ENCODE results near the gene EEFSEC. TPM values are rescaled to one million over a fixed set of nuclear protein-coding genes. Genes with fewer than 3 reads are reported as not detected.

Gene EEFSEC
- total RNA-seq, 1 donor from 2014 or later = 23.4 TPM

DNA sequence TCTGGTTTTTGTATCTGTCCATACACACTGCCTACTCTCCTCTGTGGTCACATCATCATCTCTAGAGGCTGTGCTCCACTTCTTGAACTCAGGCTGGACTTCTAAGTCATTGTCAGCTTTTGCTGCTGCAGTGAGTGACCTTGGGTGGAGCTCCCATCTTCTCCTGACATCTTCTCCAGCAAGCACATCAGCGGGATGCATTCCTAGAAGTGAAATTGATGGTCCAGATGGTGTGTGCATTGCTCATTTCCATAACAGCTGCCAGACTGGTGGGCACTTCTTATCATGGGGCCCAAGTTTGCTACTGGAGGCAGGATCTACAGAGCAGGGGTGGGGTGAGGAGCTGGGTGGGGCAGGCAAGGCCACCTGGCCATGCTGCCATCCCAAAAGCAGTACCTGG is 203.5 kb downstream of the EEFSEC start:
- no peak overlapping the region for H3K4me3 Mint-ChIP-seq
- no peak for DNase-seq (ENCODE audit: low read depth, low spot score)
- H3K4me1 Mint-ChIP-seq = peaks cover 8% of the 10 kb centered on the region
- no peaks in the 10 kb centered on the region for H3K27me3 Mint-ChIP-seq (ENCODE audit: low read depth)
- no peak overlapping the region for H3K27ac Mint-ChIP-seq (ENCODE audit: unreplicated experiment)
- TF ChIP-seq, protein P1, sequence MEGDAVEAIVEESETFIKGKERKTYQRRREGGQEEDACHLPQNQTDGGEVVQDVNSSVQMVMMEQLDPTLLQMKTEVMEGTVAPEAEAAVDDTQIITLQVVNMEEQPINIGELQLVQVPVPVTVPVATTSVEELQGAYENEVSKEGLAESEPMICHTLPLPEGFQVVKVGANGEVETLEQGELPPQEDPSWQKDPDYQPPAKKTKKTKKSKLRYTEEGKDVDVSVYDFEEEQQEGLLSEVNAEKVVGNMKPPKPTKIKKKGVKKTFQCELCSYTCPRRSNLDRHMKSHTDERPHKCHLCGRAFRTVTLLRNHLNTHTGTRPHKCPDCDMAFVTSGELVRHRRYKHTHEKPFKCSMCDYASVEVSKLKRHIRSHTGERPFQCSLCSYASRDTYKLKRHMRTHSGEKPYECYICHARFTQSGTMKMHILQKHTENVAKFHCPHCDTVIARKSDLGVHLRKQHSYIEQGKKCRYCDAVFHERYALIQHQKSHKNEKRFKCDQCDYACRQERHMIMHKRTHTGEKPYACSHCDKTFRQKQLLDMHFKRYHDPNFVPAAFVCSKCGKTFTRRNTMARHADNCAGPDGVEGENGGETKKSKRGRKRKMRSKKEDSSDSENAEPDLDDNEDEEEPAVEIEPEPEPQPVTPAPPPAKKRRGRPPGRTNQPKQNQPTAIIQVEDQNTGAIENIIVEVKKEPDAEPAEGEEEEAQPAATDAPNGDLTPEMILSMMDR (conservative IDR thresholded peaks at IDR 0.05) = no peak
- H3K9me3 Mint-ChIP-seq = no peaks in the 10 kb centered on the region
- no peaks in the 10 kb centered on the region for H3K36me3 Mint-ChIP-seq (ENCODE audit: low read depth)

DNA sequence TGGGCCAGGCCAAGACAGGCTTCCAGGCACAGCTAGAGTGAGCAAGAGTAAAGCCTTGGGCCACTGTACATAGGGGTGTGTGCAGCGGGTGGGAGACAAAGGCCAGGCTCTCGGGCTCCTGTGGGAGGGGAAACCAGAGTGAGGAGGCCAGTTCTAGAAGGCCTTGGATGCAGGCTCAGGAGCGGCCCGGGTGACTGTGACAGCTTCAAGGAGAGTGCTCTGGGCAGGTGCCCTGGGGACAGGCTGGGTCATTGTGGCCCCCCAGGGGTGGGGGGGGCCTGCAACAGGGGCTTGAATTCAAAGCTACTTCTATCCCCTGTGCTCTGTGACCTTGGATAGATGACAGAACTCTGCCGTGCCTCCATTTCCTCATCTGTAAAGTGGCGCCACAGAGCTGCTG is 204.3 kb downstream of the EEFSEC start:
- Mint-ChIP-seq H3K27me3 (ENCODE audit: low read depth) (no peaks in the 10 kb centered on the region), H3K4me1 (peaks cover 8% of the 10 kb centered on the region), H3K9me3 (no peaks in the 10 kb centered on the region), H3K36me3 (ENCODE audit: low read depth) (no peaks in the 10 kb centered on the region), H3K27ac (ENCODE audit: unreplicated experiment) (no peak overlapping the region), H3K4me3 (no peak overlapping the region)
- no peak for DNase-seq (ENCODE audit: low read depth, low spot score)
- TF ChIP-seq, protein P1 (conservative IDR thresholded peaks at IDR 0.05) = no peak

DNA sequence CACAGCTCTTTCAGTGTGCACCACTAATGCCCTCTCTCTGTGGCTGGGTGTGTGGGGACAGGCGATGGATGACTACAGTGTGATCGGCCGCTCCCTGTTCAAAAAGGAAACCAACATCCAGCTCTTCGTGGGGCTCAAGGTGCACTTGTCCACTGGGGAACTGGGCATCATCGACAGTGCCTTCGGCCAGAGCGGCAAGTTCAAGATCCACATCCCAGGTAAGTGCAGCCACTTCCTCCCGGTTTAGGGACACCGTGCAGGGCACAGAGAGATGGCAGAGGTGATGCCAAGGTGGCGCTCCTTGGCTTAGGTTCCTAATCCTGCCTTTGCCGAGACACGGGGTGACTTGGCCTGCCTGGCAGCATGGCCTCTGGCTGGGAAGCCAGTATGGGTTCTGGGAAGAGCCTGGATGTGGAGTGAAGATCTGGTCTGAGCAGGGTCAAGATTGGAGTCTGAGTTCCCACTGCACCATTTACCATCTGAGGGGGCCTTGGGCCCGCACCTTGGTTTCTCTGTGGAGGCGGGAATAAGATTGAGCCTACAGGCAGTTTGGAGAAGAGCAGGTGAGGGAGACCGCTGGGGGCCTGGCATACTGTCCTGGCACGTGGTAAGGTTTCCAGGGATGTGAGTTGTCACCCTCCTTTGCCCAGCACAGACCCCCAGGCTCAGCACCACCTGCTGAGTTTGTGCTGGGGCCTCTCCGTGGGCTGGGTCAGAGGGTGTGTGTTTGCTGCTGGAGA is 205.0 kb downstream of the EEFSEC start:
- Mint-ChIP-seq H3K9me3 (no peaks in the 10 kb centered on the region), H3K36me3 (ENCODE audit: low read depth) (no peaks in the 10 kb centered on the region), H3K4me3 (no peak overlapping the region), H3K27ac (ENCODE audit: unreplicated experiment) (peak overlapping the region; percentile 36), H3K4me1 (peaks cover 8% of the 10 kb centered on the region), H3K27me3 (ENCODE audit: low read depth) (no peaks in the 10 kb centered on the region)
- TF ChIP-seq, protein P1 (conservative IDR thresholded peaks at IDR 0.05) = no peak
- no peak for DNase-seq (ENCODE audit: low read depth, low spot score)

DNA sequence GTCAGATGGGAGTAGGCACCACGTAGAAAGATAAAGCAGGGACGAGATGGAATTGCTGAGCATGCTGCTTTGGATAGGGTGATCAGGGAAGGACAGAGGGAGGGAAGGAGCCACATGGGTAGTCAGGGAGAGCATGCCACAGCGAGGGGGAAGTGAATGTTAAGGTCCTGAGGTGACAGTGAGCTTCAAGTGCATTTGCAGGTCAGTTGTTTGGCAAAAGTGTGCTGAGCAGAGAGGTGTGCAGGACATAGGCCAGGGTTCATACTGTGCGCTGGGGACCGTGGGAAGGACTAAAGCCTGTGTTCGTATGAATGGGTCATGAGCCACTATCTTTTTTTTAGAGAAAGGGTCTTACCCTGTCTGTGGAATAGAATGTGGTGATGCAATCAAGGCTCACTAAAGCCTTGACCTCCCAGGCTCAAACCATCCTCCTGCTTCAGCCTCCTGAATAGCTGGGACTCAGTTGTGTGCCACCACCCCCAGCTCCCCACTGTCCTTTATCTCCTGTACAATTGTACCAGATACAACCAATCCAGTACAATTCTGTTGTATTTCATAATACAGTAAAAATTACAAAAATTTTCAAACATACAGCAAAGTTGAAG is 205.9 kb downstream of the EEFSEC start:
- no peak overlapping the region for H3K4me3 Mint-ChIP-seq
- no peaks in the 10 kb centered on the region for H3K9me3 Mint-ChIP-seq

DNA sequence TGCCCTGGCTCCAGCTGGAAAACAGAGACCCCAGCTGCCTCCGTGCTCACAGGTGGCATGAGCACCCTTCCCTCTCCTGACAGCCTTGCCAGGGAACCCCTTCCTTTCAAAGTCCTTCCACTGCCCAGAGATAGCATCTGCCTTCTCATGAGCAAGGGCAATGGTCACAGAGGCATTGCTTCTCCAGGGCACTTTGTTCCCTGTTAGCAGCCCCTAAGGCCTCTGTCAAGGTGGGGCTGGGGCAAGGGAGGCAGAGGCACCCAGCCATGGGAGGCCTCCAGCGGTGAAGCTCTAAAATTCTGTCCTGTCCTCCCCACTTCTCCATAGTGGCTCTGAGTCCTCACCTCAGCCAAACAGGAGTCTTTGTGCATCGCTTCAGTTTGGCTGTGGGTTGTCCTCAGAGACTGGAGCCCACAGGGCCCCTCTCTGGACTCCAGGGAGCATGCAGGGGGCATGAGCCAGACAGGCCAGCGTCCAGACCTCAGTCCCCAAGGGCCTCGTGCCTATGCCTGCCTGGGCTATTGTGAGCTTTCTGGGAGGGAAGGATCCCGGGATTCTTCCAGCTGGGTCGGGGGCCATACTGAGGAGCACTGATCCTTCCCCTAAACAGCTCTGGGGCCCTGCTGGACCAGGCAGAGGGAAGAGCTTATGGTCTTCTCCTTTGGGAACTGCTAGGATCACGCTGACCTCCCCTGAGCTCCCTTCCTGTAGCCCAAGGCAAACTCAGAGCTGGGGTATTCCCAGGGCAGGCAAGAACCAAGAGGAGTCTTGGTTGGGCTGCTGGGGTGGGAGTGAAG is 206.8 kb downstream of the EEFSEC start:
- Mint-ChIP-seq H3K36me3 (ENCODE audit: low read depth) (no peaks in the 10 kb centered on the region), H3K4me3 (no peak overlapping the region), H3K27me3 (ENCODE audit: low read depth) (no peaks in the 10 kb centered on the region), H3K4me1 (no peaks in the 10 kb centered on the region), H3K27ac (ENCODE audit: unreplicated experiment) (no peak overlapping the region), H3K9me3 (no peaks in the 10 kb centered on the region)
- TF ChIP-seq, protein P1 (conservative IDR thresholded peaks at IDR 0.05) = no peak
- no peak for DNase-seq (ENCODE audit: low read depth, low spot score)

More for the DNA sequence above, 205.9 kb downstream of the EEFSEC start:
- H3K36me3 Mint-ChIP-seq (ENCODE audit: low read depth) = no peaks in the 10 kb centered on the region
- TF ChIP-seq, protein P1 (conservative IDR thresholded peaks at IDR 0.05) = no peak
- H3K27ac Mint-ChIP-seq (ENCODE audit: unreplicated experiment) = peak overlapping the region; percentile 41
- no peaks in the 10 kb centered on the region for H3K27me3 Mint-ChIP-seq (ENCODE audit: low read depth)
- H3K4me1 Mint-ChIP-seq = peaks cover 3% of the 10 kb centered on the region
- DNase-seq (ENCODE audit: low read depth, low spot score) = no peak
